Measurements from ENCODE around the gene ZFAND3. TPM values are rescaled to one million over a fixed set of nuclear protein-coding genes. Genes with fewer than 3 reads are reported as not detected.

ZFAND3 gene
- total and polyA plus RNA-seq, 10 of the 15 experiments (the other 5 are each of a cell fraction or from before 2014, with no cell fraction given), result 0.90 to 34.4 (median 16.3) TPM

- Histone ChIP-seq H3K27me3 (replicated peaks in 1 of 2; ENCODE audit: control insufficient read depth in 2 of 2, insufficient read depth in 2 of 2, low read length in 1 of 2) (no peaks in the 10 kb centered on the region; a peak in 1 of 4 replicates), H3K79me2 (ENCODE audit: control insufficient read depth, insufficient read depth, low read length) (no peaks in the 10 kb centered on the region), H4K20me1 (ENCODE audit: control insufficient read depth, insufficient read depth) (no peaks in the 10 kb centered on the region), H3K9ac (ENCODE audit: control insufficient read depth, insufficient read depth, low read length) (no peak overlapping the region), H3K4me2 (ENCODE audit: control insufficient read depth, insufficient read depth) (no peak overlapping the region), H3K4me1 (ENCODE audit: control insufficient read depth, insufficient read depth, low read length) (peaks cover 17% of the 10 kb centered on the region), H3K4me3 (no peak overlapping the region), H3K27ac (ENCODE audit: control insufficient read depth, insufficient read depth) (no peak overlapping the region), H2AFZ (ENCODE audit: control insufficient read depth, low read depth, low read length) (no peak overlapping the region), H3K36me3 (ENCODE audit: control insufficient read depth in 2 of 2, insufficient read depth in 2 of 2, low read length in 1 of 2) (no peaks in the 10 kb centered on the region), H3K9me3 (replicated peaks; ENCODE audit: control insufficient read depth, insufficient read depth, low read length) (no peaks in the 10 kb centered on the region)
- no TSS peak for BruUV-seq (replicated peaks)
- no peak for FAIRE-seq
- intact Hi-C loops (cut with micrococcal nuclease; ENCODE audit: unreplicated experiment) (no loop called here), in situ Hi-C loops (cut with MboI) (loop anchor here (10.0 kb wide), 1 partner anchor 710 kb away; no protein-coding TSS in a partner anchor)
- CTCF ChIA-PET, result interaction anchor here (1.3 to 2.5 kb wide), 3 partner anchors 75 to 231 kb away, joined by 3 to 10 read pairs (median 4); no protein-coding TSS in a partner anchor
- TF ChIP-seq HDAC6 (IDR thresholded peaks at IDR 0.05; ENCODE audit: unreplicated experiment) (no peak), NFYA (IDR thresholded peaks at IDR 0.05; ENCODE audit: borderline replicate concordance, low read depth, low read length) (no peak), CHD2 (IDR thresholded peaks at IDR 0.05; ENCODE audit: borderline replicate concordance, low read depth, low read length) (no peak), NFXL1 (IDR thresholded peaks at IDR 0.05; ENCODE audit: borderline replicate concordance) (no peak), PML (IDR thresholded peaks at IDR 0.05; ENCODE audit: low read length) (no peak), TARDBP (IDR thresholded peaks at IDR 0.05; ENCODE audit: borderline replicate concordance) (no peak), BRCA1 (IDR thresholded peaks at IDR 0.05; ENCODE audit: low read depth, low read length) (no peak), ZNF217 (IDR thresholded peaks at IDR 0.05) (no peak), BMI1 (IDR thresholded peaks at IDR 0.05; ENCODE audit: borderline replicate concordance) (no peak), STAT1 (conservative IDR thresholded peaks at IDR 0.05) (no peak), MTA3 (IDR thresholded peaks at IDR 0.05; ENCODE audit: borderline replicate concordance, low read length) (no peak)
- TF ChIP-seq, protein P1, sequence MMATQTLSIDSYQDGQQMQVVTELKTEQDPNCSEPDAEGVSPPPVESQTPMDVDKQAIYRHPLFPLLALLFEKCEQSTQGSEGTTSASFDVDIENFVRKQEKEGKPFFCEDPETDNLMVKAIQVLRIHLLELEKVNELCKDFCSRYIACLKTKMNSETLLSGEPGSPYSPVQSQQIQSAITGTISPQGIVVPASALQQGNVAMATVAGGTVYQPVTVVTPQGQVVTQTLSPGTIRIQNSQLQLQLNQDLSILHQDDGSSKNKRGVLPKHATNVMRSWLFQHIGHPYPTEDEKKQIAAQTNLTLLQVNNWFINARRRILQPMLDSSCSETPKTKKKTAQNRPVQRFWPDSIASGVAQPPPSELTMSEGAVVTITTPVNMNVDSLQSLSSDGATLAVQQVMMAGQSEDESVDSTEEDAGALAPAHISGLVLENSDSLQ (IDR thresholded peaks at IDR 0.05), result no peak
- ATAC-seq, result no peak
- WGBS (ENCODE audit: insufficient coverage, insufficient replicate concordance, low lambda C conversion rate, missing lambda C conversion rate), result 57% methylated on average over 7 of the region's 7 CpGs
- SMC1A ChIA-PET (ENCODE audit: uncharacterized antibody, unreplicated experiment), result interaction anchor here (1.1 to 1.2 kb wide), 2 partner anchors 53 to 227 kb away, joined by 3 to 4 read pairs; no protein-coding TSS in a partner anchor
- RAD21 ChIA-PET (ENCODE audit: unreplicated experiment), result interaction anchor here (1.9 to 2.0 kb wide), 2 partner anchors 75 to 787 kb away, joined by 5 to 7 read pairs; no protein-coding TSS in a partner anchor
- POLR2A ChIA-PET, result interaction anchor here (0.6 kb wide), 2 partner anchors 42 to 60 kb away, joined by 3 read pairs; no protein-coding TSS in a partner anchor
- no peak for DNase-seq (ENCODE audit: low read depth, low spot score)
Observed at GRCh38 chr6:37784585-37784967, 35.0 kb upstream of the ZFAND3 start.
